Osteoblast (primary cell): ENCODE data around the gene FAM227B. TPM values are rescaled to one million over a fixed set of nuclear protein-coding genes. Genes with fewer than 3 reads are reported as not detected.

Experiments
- DNase-seq: peaks from one replicate; pipeline ENCODE4 v3.0.0; 2011; ENCODE audit warnings: low spot score, mixed read lengths; ENCODE audit not compliant: insufficient read length; ENCODE audit errors: missing footprints
- H2AFZ ChIP-seq: 2 replicates; pipeline ENCODE4 v1.6.0; 2011; ENCODE audit warnings: mild to moderate bottlenecking, low read length
- H3K27ac ChIP-seq: 2 replicates; pipeline ENCODE4 v1.5.1; 2011; ENCODE audit warnings: mild to moderate bottlenecking, low read depth, low read length, moderate library complexity
- H3K27me3 ChIP-seq: 2 replicates; pipeline ENCODE4 v1.6.0; 2012; ENCODE audit warnings: mild to moderate bottlenecking, control low read depth, inconsistent platforms, low read length, moderate library complexity; ENCODE audit not compliant: insufficient read depth
- H3K36me3 ChIP-seq: 2 replicates; pipeline ENCODE4 v1.5.1; 2011; ENCODE audit warnings: mild to moderate bottlenecking, low read length, control low read depth, moderate library complexity; ENCODE audit not compliant: insufficient read depth
- H3K4me1 ChIP-seq: 2 replicates; pipeline ENCODE4 v1.5.1; 2011; ENCODE audit warnings: mild to moderate bottlenecking, low read length, control low read depth, moderate library complexity; ENCODE audit not compliant: insufficient read depth
- H3K4me2 ChIP-seq: 2 replicates; pipeline ENCODE4 v1.6.0; 2011; ENCODE audit warnings: mild to moderate bottlenecking, low read length; ENCODE audit not compliant: insufficient read depth
- H3K4me3 ChIP-seq: fragments of 200-600 bp; sonication (generic); 3 replicates; pipeline ENCODE4 v1.5.1; 2012; ENCODE audit warnings: mild to moderate bottlenecking, low read length, inconsistent platforms; ENCODE audit not compliant: insufficient read depth
- H3K79me2 ChIP-seq: 2 replicates; pipeline ENCODE4 v1.6.0; 2012; ENCODE audit warnings: mild to moderate bottlenecking, low read length, control low read depth, inconsistent platforms; ENCODE audit not compliant: insufficient read depth
- H3K9me3 ChIP-seq: 2 replicates; pipeline ENCODE4 v1.5.1; 2011; ENCODE audit warnings: low read depth, low read length, control low read depth
- H4K20me1 ChIP-seq: 2 replicates; pipeline ENCODE4 v1.6.0; 2012; ENCODE audit warnings: mild to moderate bottlenecking, low read length, control low read depth; ENCODE audit not compliant: insufficient read depth
- CTCF ChIP-seq: IDR thresholded peaks from 2 replicates; pipeline ENCODE4 v1.5.1; 2011; ENCODE audit warnings: mild to moderate bottlenecking, low read depth, low read length, moderate library complexity; ENCODE audit errors: extremely low read depth
- total RNA-seq: library from RNA; depleted of rRNA; stranded (reverse); fragments of >200 nt; gene quantifications from 2 replicates; pipeline ENCODE4 v1.2.3, GENCODE V29; 2012

FAM227B gene
- total RNA-seq, 1 donor, result 4.3 TPM

GRCh38 chr15:49286649-49287404 lies 333.8 kb downstream of the FAM227B start:
- Histone ChIP-seq H3K79me2 (no peaks in the 10 kb centered on the region), H3K9me3 (no peaks in the 10 kb centered on the region), H2AFZ (no peak overlapping the region), H4K20me1 (no peaks in the 10 kb centered on the region), H3K4me1 (peaks cover 12% of the 10 kb centered on the region), H3K4me2 (no peak overlapping the region), H3K36me3 (peaks cover 23% of the 10 kb centered on the region), H3K4me3 (no peak overlapping the region), H3K27ac (no peak overlapping the region), H3K27me3 (no peaks in the 10 kb centered on the region)
- no peak for TF ChIP-seq CTCF
- DNase-seq, result no peak

DNA sequence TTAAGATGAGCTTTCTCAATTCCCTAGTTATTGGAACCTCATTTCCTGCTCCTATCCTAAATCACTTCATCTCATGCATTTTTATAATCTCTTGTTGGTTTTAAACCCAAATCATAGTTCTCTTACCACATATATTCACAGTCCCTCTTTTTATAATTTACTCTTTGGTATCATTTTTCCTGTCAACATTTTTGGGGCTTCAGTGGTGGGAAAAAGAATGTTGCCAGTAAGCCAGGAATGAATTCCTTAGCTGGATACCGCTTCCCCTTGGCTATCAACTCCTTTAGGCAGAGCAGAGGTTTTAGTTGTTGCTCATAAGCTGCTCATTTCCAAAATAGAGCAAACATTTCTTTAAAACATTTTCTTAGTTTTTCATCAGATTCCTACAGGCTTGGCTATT lies 338.3 kb downstream of the FAM227B start:
- peak overlapping the region; percentile 71 for H3K27ac ChIP-seq
- H3K9me3 ChIP-seq, result no peaks in the 10 kb centered on the region
- H3K79me2 ChIP-seq, result no peaks in the 10 kb centered on the region
- peak overlapping the region; percentile 46 for H3K4me2 ChIP-seq
- no peaks in the 10 kb centered on the region for H4K20me1 ChIP-seq
- no peak overlapping the region for H2AFZ ChIP-seq
- H3K4me3 ChIP-seq, result no peak overlapping the region
- H3K36me3 ChIP-seq, result peaks cover 23% of the 10 kb centered on the region
- DNase-seq, result peak; percentile 70
- H3K27me3 ChIP-seq, result no peaks in the 10 kb centered on the region
- H3K4me1 ChIP-seq, result peaks cover 18% of the 10 kb centered on the region
- no peak for TF ChIP-seq CTCF

- Histone ChIP-seq H3K4me3 (no peak overlapping the region), H2AFZ (no peak overlapping the region), H4K20me1 (no peaks in the 10 kb centered on the region), H3K4me1 (peaks cover 18% of the 10 kb centered on the region), H3K27ac (no peak overlapping the region), H3K4me2 (no peak overlapping the region), H3K79me2 (no peaks in the 10 kb centered on the region), H3K27me3 (no peaks in the 10 kb centered on the region), H3K9me3 (no peaks in the 10 kb centered on the region), H3K36me3 (peaks cover 14% of the 10 kb centered on the region)
- DNase-seq, result no peak
- TF ChIP-seq CTCF, result no peak
Measured at GRCh38 chr15:49279521-49280456, 340.8 kb downstream of the FAM227B start.

GRCh38 chr15:49278751-49279150 lies 341.9 kb downstream of the FAM227B start:
- Histone ChIP-seq H3K36me3 (peaks cover 4% of the 10 kb centered on the region), H4K20me1 (no peaks in the 10 kb centered on the region), H3K9me3 (no peaks in the 10 kb centered on the region), H2AFZ (no peak overlapping the region), H3K4me2 (no peak overlapping the region), H3K27ac (no peak overlapping the region), H3K4me3 (no peak overlapping the region), H3K27me3 (no peaks in the 10 kb centered on the region), H3K79me2 (no peaks in the 10 kb centered on the region), H3K4me1 (peaks cover 18% of the 10 kb centered on the region)
- no peak for DNase-seq
- TF ChIP-seq CTCF, result no peak
